ENCODE measurements around the gene TMSB4X.
"Not testable (repeated sequence)": the region's sequence is repeated elsewhere in the genome, so short reads cannot be mapped to it uniquely, and the experiment has no call there.

TMSB4X gene

DNA sequence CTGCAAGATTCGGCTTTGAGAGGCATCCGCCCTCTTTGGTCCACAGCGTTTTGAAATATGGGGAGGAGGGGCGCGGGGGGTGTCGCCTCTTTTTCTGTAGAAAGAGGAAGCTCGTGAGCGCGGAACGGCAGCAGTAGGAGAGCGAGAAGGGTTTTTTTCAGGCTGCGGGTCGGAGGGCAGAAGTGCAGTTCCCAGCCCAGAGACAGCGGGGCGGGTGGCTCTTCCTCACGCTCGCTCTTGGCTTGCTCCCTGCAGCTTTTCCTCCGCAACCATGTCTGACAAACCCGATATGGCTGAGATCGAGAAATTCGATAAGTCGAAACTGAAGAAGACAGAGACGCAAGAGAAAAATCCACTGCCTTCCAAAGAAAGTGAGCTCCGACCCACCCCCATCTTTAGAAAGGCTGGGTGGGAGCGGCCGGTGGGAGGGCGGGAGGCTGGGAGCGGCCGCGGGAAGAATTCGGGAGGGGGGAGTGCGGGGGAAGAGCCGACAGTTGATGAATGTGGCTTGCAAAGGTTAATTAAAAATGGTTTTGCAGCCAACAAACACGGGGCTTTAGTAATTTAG lies 1.2 kb downstream of the TMSB4X start:
- no peak overlapping the region for H3K4me3 ChIP-seq (IDR thresholded peaks at IDR 0.05; ENCODE audit: insufficient read depth, low read depth, low read length)
- H3K9ac ChIP-seq: peak overlapping the region; percentile 97

DNA sequence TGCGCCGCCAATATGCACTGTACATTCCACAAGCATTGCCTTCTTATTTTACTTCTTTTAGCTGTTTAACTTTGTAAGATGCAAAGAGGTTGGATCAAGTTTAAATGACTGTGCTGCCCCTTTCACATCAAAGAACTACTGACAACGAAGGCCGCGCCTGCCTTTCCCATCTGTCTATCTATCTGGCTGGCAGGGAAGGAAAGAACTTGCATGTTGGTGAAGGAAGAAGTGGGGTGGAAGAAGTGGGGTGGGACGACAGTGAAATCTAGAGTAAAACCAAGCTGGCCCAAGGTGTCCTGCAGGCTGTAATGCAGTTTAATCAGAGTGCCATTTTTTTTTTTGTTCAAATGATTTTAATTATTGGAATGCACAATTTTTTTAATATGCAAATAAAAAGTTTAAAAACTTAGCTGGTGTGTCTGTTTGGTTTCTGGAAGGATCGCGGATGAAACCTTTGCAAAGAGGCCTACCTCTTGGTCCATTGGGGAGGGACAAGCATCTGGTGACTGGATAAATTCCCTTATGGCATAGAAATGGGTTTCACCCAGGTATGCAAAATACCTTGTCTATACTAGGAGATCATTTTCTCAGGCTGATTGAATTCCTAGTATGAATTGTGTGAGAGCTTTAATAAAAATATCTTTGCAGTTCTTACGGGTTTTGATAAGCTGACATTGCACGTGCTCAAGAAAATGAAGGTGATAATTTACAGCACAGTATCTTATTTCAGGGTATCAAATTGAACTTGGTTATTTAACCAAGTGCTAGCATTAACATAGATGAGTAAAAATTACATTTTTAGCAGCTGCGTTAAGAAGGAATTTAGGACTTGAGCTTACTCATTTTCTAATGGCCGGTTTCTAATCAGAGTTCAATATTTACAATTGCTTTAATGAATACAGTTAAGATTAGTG lies 2.2 kb downstream of the TMSB4X start:
- H3K4me3 ChIP-seq (IDR thresholded peaks at IDR 0.05; ENCODE audit: insufficient read depth, low read depth, low read length); H2AFZ ChIP-seq (ENCODE audit: low read depth); H4K20me1 ChIP-seq (ENCODE audit: insufficient read depth); H3K27me3 ChIP-seq (ENCODE audit: insufficient read depth, low read depth); H3K36me3 ChIP-seq (ENCODE audit: insufficient read depth): not testable (repeated sequence)
- H3K79me2 ChIP-seq (ENCODE audit: insufficient read depth, low read depth): peaks cover 29% of the 10 kb centered on the region
- H3K4me1 ChIP-seq (ENCODE audit: low read depth, poor library complexity, severe bottlenecking): peaks cover 36% of the 10 kb centered on the region
- peak overlapping the region; percentile 79 for H3K4me2 ChIP-seq
- peak overlapping the region; percentile 97 for H3K9ac ChIP-seq
- peak overlapping the region; percentile 96 for H3K27ac ChIP-seq

More for the DNA sequence above, 1.2 kb downstream of the TMSB4X start:
- peak overlapping the region; percentile 79 for H3K4me2 ChIP-seq
- no peak overlapping the region for H2AFZ ChIP-seq (ENCODE audit: low read depth)
- no peaks in the 10 kb centered on the region for H4K20me1 ChIP-seq (ENCODE audit: insufficient read depth)
- peaks cover 29% of the 10 kb centered on the region for H3K79me2 ChIP-seq (ENCODE audit: insufficient read depth, low read depth)
- H3K27ac ChIP-seq: peak overlapping the region; percentile 96
- TF ChIP-seq, protein P1, sequence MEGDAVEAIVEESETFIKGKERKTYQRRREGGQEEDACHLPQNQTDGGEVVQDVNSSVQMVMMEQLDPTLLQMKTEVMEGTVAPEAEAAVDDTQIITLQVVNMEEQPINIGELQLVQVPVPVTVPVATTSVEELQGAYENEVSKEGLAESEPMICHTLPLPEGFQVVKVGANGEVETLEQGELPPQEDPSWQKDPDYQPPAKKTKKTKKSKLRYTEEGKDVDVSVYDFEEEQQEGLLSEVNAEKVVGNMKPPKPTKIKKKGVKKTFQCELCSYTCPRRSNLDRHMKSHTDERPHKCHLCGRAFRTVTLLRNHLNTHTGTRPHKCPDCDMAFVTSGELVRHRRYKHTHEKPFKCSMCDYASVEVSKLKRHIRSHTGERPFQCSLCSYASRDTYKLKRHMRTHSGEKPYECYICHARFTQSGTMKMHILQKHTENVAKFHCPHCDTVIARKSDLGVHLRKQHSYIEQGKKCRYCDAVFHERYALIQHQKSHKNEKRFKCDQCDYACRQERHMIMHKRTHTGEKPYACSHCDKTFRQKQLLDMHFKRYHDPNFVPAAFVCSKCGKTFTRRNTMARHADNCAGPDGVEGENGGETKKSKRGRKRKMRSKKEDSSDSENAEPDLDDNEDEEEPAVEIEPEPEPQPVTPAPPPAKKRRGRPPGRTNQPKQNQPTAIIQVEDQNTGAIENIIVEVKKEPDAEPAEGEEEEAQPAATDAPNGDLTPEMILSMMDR (conservative IDR thresholded peaks at IDR 0.05; ENCODE audit: low read depth, low read length): no peak
- H3K27me3 ChIP-seq (ENCODE audit: insufficient read depth, low read depth): no peaks in the 10 kb centered on the region
- peaks cover 29% of the 10 kb centered on the region for H3K4me1 ChIP-seq (ENCODE audit: low read depth, poor library complexity, severe bottlenecking)
- H3K36me3 ChIP-seq (ENCODE audit: insufficient read depth): no peaks in the 10 kb centered on the region

DNA sequence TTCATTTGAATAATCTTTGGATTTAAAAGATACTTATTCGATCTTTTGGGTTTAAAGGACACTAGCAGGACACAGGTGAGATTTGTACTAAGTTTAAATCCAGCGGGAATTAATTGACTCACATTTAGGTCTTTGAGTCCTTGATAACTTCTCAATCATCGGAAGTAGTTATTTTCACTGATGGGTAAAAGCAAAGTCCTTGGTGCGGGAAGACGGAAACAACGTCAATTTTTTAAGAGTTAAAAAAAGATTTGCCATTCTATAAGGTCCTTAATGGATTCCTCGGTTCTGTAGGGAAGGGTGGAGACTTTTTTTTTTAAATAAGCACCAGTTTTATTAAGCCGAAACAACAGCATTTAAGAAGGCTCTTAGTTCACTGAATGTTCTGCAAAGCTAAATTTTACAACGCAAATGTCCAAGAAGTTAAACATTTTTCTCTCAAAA lies 2.9 kb downstream of the TMSB4X start:
- peaks cover 29% of the 10 kb centered on the region for H3K79me2 ChIP-seq (ENCODE audit: insufficient read depth, low read depth)

DNA sequence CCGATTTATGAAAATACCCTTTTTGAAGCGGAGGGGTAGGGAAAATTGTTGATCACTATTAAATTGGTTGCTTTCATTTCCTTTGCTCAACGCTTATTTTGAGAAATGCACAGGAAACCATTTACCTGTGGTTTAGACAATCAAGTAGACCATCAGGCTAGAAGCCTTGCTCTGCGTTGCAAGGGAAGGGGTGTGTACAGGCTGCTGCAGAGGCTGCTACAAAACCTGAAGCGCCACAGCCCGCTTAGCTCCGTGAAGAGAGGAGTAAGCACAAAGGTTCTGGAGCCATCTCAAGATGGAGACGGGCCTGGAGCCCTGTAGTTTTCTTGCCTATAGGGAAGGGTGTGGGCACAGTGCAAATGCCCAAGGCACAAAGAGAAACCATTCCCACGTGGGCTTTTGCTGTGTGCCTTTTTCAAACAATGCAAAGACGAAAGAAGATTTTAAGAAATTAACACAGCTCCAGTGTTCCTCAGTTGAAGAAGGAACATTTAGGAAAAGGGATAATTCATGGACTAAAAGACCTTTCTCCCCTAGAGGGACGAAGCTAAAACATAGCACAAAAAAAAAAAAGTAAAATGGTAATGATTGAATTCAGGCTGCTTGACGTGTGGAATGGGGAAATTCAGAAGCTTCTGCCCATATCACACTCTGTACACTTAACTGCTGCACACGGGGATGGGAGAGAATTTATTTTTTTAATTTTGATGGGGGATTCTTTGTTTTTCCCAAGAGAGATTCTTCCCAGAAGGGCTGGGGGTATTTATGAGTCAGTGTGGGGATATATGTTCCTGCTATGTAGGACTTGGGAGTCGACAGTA lies 3.5 kb downstream of the TMSB4X start:
- Histone ChIP-seq H3K4me2 (peak overlapping the region; percentile 79), H3K4me3 (IDR thresholded peaks at IDR 0.05; ENCODE audit: insufficient read depth, low read depth, low read length) (no peak overlapping the region)

More for the DNA sequence above, 2.9 kb downstream of the TMSB4X start:
- Histone ChIP-seq H2AFZ (ENCODE audit: low read depth) (no peak overlapping the region), H3K27ac (peak overlapping the region; percentile 96), H3K27me3 (ENCODE audit: insufficient read depth, low read depth) (no peaks in the 10 kb centered on the region), H3K4me1 (ENCODE audit: low read depth, poor library complexity, severe bottlenecking) (peaks cover 41% of the 10 kb centered on the region), H3K36me3 (ENCODE audit: insufficient read depth) (no peaks in the 10 kb centered on the region), H3K9ac (peak overlapping the region; percentile 97), H3K4me2 (peak overlapping the region; percentile 79), H4K20me1 (ENCODE audit: insufficient read depth) (no peaks in the 10 kb centered on the region), H3K4me3 (IDR thresholded peaks at IDR 0.05; ENCODE audit: insufficient read depth, low read depth, low read length) (no peak overlapping the region)
- TF ChIP-seq, protein P1 (conservative IDR thresholded peaks at IDR 0.05; ENCODE audit: low read depth, low read length): no peak

More for the DNA sequence above, 3.5 kb downstream of the TMSB4X start:
- peak overlapping the region; percentile 96 for H3K27ac ChIP-seq
- peaks cover 29% of the 10 kb centered on the region for H3K79me2 ChIP-seq (ENCODE audit: insufficient read depth, low read depth)
- no peaks in the 10 kb centered on the region for H4K20me1 ChIP-seq (ENCODE audit: insufficient read depth)
- peaks cover 46% of the 10 kb centered on the region for H3K4me1 ChIP-seq (ENCODE audit: low read depth, poor library complexity, severe bottlenecking)
- no peaks in the 10 kb centered on the region for H3K36me3 ChIP-seq (ENCODE audit: insufficient read depth)
- H3K9ac ChIP-seq: peak overlapping the region; percentile 97; the same call in 1 of the 2 replicates
- H2AFZ ChIP-seq (ENCODE audit: low read depth): no peak overlapping the region
- TF ChIP-seq, protein P1 (conservative IDR thresholded peaks at IDR 0.05; ENCODE audit: low read depth, low read length): no peak
- H3K27me3 ChIP-seq (ENCODE audit: insufficient read depth, low read depth): no peaks in the 10 kb centered on the region
